Upper lobe of left lung (tissue), 6 donors: ENCODE data around the gene GSN. TPM values are rescaled to one million over a fixed set of nuclear protein-coding genes. Genes with fewer than 3 reads are reported as not detected.

Experiments
- ATAC-seq, 2 donors: fragments of 200-7000 bp; cut with Tn5 transposase; one replicate each; pipeline ENCODE4 v1.9.1; 2022; ENCODE audit warnings: mild to moderate bottlenecking in 2 of 2, moderate library complexity in 2 of 2; ENCODE audit not compliant: low FRiP score in 2 of 2
- DNase-seq, 2 donors: peaks; one replicate each; pipeline ENCODE4 v3.0.0-alpha.2; 2019 to 2020
- H3K27ac ChIP-seq, 4 donors: fragments of 200-600 bp; sonication (generic); one replicate each; pipeline ENCODE4 v1.5.1; 2016 to 2019
- H3K27me3 ChIP-seq, 4 donors: fragments of 200-600 bp; sonication (generic); one replicate each; pipeline ENCODE4 v1.5.1; 2017 to 2019
- H3K36me3 ChIP-seq, 4 donors: fragments of 200-600 bp; sonication (generic); one replicate each; pipeline ENCODE4 v1.5.1; 2016 to 2019
- H3K4me1 ChIP-seq, 4 donors: fragments of 200-600 bp; sonication (generic); one replicate each; pipeline ENCODE4 v1.5.1; 2018 to 2019
- H3K4me3 ChIP-seq, 4 donors: fragments of 200-600 bp; sonication (generic); one replicate each; pipeline ENCODE4 v1.5.1; 2017 to 2019; ENCODE audit warnings: mild to moderate bottlenecking in 2 of 4, moderate library complexity in 1 of 4
- H3K9me3 ChIP-seq, 4 donors: fragments of 200-600 bp; sonication (generic); one replicate each; pipeline ENCODE4 v1.5.1; 2018 to 2019
- EP300 ChIP-seq, 4 donors: sonication (generic); formaldehyde crosslinking; IDR thresholded peaks; one replicate each; pipeline ENCODE4 v1.5.1; 2017; ENCODE audit warnings: antibody characterized with exemption in 4 of 4, control low read depth in 2 of 4
- POLR2A ChIP-seq, 4 donors: fragments of 450-650 bp; IDR thresholded peaks; one replicate each; pipeline ENCODE4 v1.5.1; 2016 to 2017; ENCODE audit warnings: antibody characterized with exemption in 4 of 4, mild to moderate bottlenecking in 2 of 4
- POLR2AphosphoS5 ChIP-seq, 2 donors: sonication (generic); formaldehyde crosslinking; IDR thresholded peaks; one replicate each; pipeline ENCODE4 v1.5.1; 2017; ENCODE audit warnings: antibody characterized with exemption in 2 of 2
- WGBS, 2 donors: methylation state at CpG; one replicate each; pipeline ENCODE4 v1.1.5; 2017 to 2018; 5-methylcytosine and 5-hydroxymethylcytosine counted together
- total RNA-seq, 6 donors: library from RNA; depleted of rRNA in 4 of 6; stranded (reverse); fragments of >200 nt in 4 of 6; gene quantifications; one replicate each; pipeline versions ENCODE4 v1.1.0 to v1.2.1, GENCODE V29; 2016 to 2021
- TF ChIP-seq, protein P1 (sequence below), 6 experiments: fragments of 450-650 bp in 4 of 6; fragments of 200-600 bp in 2 of 6; sonication (generic) in 2 of 6; IDR thresholded peaks; one replicate each; pipeline ENCODE4 v1.5.1; 2016 to 2019; ENCODE audit warnings: antibody characterized with exemption in 6 of 6
- donor health status: DM: no; HTN: no; CAD: no; lungs with moderate emphysema.
- donor health status: DM: no; HTN: yes; CAD: no; lungs with severe emphysema.

GSN gene
- total RNA-seq, 6 donors from 2014 or later: 217 to 935 (median 648) TPM

DNA sequence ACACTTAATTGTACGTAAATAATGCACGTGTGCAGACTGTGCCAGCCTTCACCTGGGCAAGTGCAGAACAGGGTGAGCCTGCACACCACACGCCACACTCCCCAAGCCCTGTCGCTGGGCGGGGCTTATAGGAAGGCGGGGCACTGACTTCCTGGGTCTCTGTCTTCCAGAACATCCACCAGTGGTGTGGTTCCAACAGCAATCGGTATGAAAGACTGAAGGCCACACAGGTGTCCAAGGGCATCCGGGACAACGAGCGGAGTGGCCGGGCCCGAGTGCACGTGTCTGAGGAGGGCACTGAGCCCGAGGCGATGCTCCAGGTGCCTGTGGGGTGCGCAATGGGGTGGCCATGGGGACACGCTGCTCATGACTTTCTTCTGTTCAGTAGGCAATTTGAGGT is 44.2 kb downstream of the GSN start:
- 93 to 96% methylated on average over 12 to 17 of the region's 17 CpGs for WGBS, 2 donors
- ATAC-seq: no peak
- Histone ChIP-seq H3K9me3 (no peaks in the 10 kb centered on the region), H3K36me3 (peaks cover 33 to 92% (median 65%) of the 10 kb centered on the region in 4 donors), H3K27me3 (no peaks in the 10 kb centered on the region), H3K4me3 (no peak overlapping the region), H3K4me1 (no peaks in the 10 kb centered on the region), H3K27ac (no peak overlapping the region)
- DNase-seq: peak in 1 of 2 donors; percentile 52
- no peak for TF ChIP-seq POLR2AphosphoS5 (IDR thresholded peaks at IDR 0.05)
- TF ChIP-seq, protein P1, sequence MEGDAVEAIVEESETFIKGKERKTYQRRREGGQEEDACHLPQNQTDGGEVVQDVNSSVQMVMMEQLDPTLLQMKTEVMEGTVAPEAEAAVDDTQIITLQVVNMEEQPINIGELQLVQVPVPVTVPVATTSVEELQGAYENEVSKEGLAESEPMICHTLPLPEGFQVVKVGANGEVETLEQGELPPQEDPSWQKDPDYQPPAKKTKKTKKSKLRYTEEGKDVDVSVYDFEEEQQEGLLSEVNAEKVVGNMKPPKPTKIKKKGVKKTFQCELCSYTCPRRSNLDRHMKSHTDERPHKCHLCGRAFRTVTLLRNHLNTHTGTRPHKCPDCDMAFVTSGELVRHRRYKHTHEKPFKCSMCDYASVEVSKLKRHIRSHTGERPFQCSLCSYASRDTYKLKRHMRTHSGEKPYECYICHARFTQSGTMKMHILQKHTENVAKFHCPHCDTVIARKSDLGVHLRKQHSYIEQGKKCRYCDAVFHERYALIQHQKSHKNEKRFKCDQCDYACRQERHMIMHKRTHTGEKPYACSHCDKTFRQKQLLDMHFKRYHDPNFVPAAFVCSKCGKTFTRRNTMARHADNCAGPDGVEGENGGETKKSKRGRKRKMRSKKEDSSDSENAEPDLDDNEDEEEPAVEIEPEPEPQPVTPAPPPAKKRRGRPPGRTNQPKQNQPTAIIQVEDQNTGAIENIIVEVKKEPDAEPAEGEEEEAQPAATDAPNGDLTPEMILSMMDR (IDR thresholded peaks at IDR 0.05): no peak
- TF ChIP-seq POLR2A (IDR thresholded peaks at IDR 0.05): no peak
- TF ChIP-seq EP300 (IDR thresholded peaks at IDR 0.05): no peak

DNA sequence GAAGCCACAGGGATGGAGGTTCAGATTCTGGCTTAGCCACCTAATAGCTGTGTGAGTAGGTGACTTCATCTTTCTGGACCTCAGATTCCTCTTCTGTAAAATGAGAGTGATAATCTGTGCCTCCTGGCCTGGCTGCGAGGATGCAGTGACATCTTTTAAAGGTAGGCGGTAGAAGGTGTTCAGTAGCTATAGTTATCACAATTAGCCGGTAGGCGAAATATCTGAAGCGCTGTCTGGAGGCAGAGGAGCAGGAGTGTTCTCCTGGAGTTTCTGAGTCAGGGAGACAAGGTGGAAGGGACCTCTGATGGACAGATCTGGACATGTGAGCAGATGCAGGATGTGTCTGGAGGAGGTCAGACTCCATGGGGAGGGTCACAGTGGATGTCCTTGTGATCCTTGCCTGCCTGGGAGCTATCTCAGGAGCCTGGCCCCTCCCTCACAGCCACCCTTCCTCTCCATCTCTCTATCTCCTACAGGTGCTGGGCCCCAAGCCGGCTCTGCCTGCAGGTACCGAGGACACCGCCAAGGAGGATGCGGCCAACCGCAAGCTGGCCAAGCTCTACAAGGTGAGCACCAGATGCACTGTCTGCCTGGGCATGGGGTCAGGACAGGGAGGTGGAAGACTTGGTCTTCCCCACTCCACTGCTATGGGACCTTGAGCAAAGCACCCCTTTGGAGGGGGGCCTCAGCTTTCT is 45.6 kb downstream of the GSN start:
- H3K27ac ChIP-seq: no peak overlapping the region
- DNase-seq: no peak
- no peak overlapping the region for H3K4me3 ChIP-seq
- TF ChIP-seq EP300 (IDR thresholded peaks at IDR 0.05) (no peak), POLR2AphosphoS5 (IDR thresholded peaks at IDR 0.05) (no peak), POLR2A (IDR thresholded peaks at IDR 0.05) (no peak)
- TF ChIP-seq, protein P1 (IDR thresholded peaks at IDR 0.05): no peak
- peaks cover 42 to 92% (median 72%) of the 10 kb centered on the region in 4 donors for H3K36me3 ChIP-seq
- H3K4me1 ChIP-seq: no peaks in the 10 kb centered on the region
- no peaks in the 10 kb centered on the region for H3K27me3 ChIP-seq
- WGBS, 2 donors: 95 to 99% methylated on average over 6 to 10 of the region's 10 CpGs
- no peak for ATAC-seq
- H3K9me3 ChIP-seq: no peaks in the 10 kb centered on the region

DNA sequence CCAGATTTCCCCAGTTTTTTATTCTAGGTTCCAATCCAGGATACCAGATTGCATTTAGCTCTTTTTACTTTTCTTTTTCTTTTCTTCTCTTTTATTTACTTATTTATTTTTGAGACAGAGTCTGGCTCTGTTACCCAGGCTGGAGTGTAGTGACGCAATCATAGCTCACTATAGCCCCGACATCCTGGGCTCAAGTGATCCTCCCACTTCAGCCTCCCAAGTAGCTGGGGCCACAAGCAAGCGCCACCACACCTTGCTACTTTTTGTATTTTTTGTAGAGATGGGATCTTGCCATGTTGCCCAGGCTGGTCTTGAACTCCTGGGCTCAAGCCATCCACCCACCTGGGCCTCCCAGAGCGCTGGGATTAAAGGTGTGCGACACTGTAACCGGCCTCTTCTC is 48.4 kb downstream of the GSN start:
- H3K36me3 ChIP-seq: peaks cover 38 to 98% (median 74%) of the 10 kb centered on the region in 4 donors
- DNase-seq (no peak), ATAC-seq (no peak)
- no peaks in the 10 kb centered on the region for H3K9me3 ChIP-seq
- no peak overlapping the region for H3K4me3 ChIP-seq
- TF ChIP-seq POLR2AphosphoS5 (IDR thresholded peaks at IDR 0.05) (no peak), EP300 (IDR thresholded peaks at IDR 0.05) (no peak), POLR2A (IDR thresholded peaks at IDR 0.05) (no peak)
- TF ChIP-seq, protein P1 (IDR thresholded peaks at IDR 0.05): no peak
- 89 to 90% methylated on average over 6 of the region's 6 CpGs for WGBS, 2 donors
- H3K27me3 ChIP-seq: no peaks in the 10 kb centered on the region
- peaks cover 12 to 13% (median 13%) of the 10 kb centered on the region in 4 donors for H3K4me1 ChIP-seq
- no peak overlapping the region for H3K27ac ChIP-seq

DNA sequence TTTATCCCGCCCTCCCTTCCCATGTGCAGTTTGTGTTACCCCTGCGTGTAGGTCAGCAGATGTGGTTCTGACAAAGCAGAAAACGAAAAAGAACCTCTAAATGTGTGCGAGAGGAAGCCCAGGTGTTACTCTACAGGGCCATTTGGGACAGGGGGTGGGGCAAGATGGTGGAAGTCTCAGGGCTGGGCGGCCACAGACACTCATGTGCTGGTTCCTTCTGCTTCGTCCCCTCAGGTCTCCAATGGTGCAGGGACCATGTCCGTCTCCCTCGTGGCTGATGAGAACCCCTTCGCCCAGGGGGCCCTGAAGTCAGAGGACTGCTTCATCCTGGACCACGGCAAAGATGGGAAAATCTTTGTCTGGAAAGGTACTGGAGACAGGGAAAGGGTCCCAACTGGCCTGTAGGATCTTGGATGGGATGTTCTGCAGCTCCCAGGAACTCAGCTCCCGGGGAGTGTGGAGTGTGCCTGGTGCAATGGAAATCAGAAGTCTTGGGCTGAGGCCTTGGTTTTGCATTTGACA is 49.0 kb downstream of the GSN start:
- Histone ChIP-seq H3K9me3 (no peaks in the 10 kb centered on the region), H3K36me3 (peaks cover 35 to 98% (median 69%) of the 10 kb centered on the region in 4 donors), H3K4me1 (peaks cover 15 to 18% (median 17%) of the 10 kb centered on the region in 4 donors), H3K27me3 (no peaks in the 10 kb centered on the region), H3K27ac (peak overlapping the region in 2 of 4 donors; percentile 20 to 28), H3K4me3 (no peak overlapping the region)
- ATAC-seq (no peak), DNase-seq (no peak)
- TF ChIP-seq POLR2AphosphoS5 (IDR thresholded peaks at IDR 0.05) (no peak), EP300 (IDR thresholded peaks at IDR 0.05) (no peak), POLR2A (IDR thresholded peaks at IDR 0.05) (no peak)
- TF ChIP-seq, protein P1 (IDR thresholded peaks at IDR 0.05): no peak
- 94 to 95% methylated on average over 11 of the region's 11 CpGs for WGBS, 2 donors
